Thoracic aorta (tissue), 2 donors: ENCODE data around the gene ARL2. TPM values are rescaled to one million over a fixed set of nuclear protein-coding genes. Genes with fewer than 3 reads are reported as not detected.
A peak's percentile ranks its signal among the peaks of the same experiment; 100 is the strongest.

Source experiments
- ATAC-seq: fragments of 150-250 bp; one replicate; pipeline ENCODE4 v1.8.0; 2017; ENCODE audit warnings: low read depth; ENCODE audit not compliant: insufficient number of reproducible peaks, low FRiP score
- DNase-seq: peaks from one replicate; pipeline ENCODE4 v3.0.0-alpha.2; 2020; ENCODE audit warnings: low spot score
- H3K27ac ChIP-seq, 2 donors: fragments of 200-600 bp; sonication (generic); 1 replicate in 1 of 2; 2 replicates in 1 of 2; pipeline ENCODE4 v1.5.1; 2016; ENCODE audit warnings: mild to moderate bottlenecking in 2 of 2, moderate library complexity in 2 of 2
- H3K27me3 ChIP-seq: fragments of 200-600 bp; sonication (generic); replicated peaks from 2 replicates; pipeline ENCODE4 v1.6.0; 2016; ENCODE audit warnings: mild to moderate bottlenecking; ENCODE audit not compliant: insufficient read depth
- H3K36me3 ChIP-seq: fragments of 200-600 bp; sonication (generic); one replicate; pipeline ENCODE4 v1.5.1; 2016
- H3K4me1 ChIP-seq, 2 donors: fragments of 200-600 bp; sonication (generic); 1 replicate in 1 of 2; 2 replicates in 1 of 2; pipeline versions ENCODE4 v1.5.1 to v1.6.0; 2016; ENCODE audit warnings: low read depth in 2 of 2, mild to moderate bottlenecking in 1 of 2; ENCODE audit not compliant: control insufficient read depth in 1 of 2
- H3K4me3 ChIP-seq: fragments of 200-600 bp; sonication (generic); 2 replicates; pipeline ENCODE4 v1.5.1; 2016; ENCODE audit warnings: mild to moderate bottlenecking
- H3K9me3 ChIP-seq: fragments of 200-600 bp; sonication (generic); 2 replicates; pipeline ENCODE4 v1.5.1; 2016
- total RNA-seq, 2 donors: library from RNA; depleted of rRNA; stranded (reverse); fragments of >200 nt; gene quantifications; one replicate each; pipeline versions ENCODE4 v1.1.0 to v1.2.3, GENCODE V29; 2016
- TF ChIP-seq, protein P1 (sequence below): fragments of 200-600 bp; sonication (generic); IDR thresholded peaks from one replicate; pipeline ENCODE4 v1.5.1; 2019; ENCODE audit warnings: antibody characterized with exemption

Gene ARL2
- total RNA-seq, 2 donors from 2014 or later, result 85.5 to 197 TPM

DNA sequence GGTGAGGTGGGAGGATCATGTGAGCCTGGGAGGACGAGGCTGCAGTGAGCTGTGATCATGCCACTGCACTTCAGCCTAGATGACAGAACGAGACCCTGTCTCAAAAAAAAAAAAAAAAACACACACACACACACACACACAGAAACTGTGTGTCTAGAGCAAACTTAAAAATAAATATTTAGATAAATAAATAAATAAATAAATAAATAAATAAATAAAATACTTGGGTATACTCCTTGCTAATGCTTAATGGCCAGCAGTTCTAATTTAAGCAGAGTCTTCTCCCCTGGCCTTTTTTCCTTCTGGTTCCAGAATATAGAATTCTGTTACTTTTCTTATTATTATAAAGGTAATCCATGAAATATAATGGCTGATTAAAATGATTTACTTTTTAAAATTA lies 5.1 kb upstream of the ARL2 start:
- Histone ChIP-seq H3K4me3 (no peak overlapping the region), H3K36me3 (no peaks in the 10 kb centered on the region), H3K4me1 (peaks cover 5 to 10% of the 10 kb centered on the region in 2 donors), H3K27ac (no peak overlapping the region), H3K27me3 (no peaks in the 10 kb centered on the region), H3K9me3 (no peaks in the 10 kb centered on the region)
- DNase-seq (no peak), ATAC-seq (no peak)
- TF ChIP-seq, protein P1, sequence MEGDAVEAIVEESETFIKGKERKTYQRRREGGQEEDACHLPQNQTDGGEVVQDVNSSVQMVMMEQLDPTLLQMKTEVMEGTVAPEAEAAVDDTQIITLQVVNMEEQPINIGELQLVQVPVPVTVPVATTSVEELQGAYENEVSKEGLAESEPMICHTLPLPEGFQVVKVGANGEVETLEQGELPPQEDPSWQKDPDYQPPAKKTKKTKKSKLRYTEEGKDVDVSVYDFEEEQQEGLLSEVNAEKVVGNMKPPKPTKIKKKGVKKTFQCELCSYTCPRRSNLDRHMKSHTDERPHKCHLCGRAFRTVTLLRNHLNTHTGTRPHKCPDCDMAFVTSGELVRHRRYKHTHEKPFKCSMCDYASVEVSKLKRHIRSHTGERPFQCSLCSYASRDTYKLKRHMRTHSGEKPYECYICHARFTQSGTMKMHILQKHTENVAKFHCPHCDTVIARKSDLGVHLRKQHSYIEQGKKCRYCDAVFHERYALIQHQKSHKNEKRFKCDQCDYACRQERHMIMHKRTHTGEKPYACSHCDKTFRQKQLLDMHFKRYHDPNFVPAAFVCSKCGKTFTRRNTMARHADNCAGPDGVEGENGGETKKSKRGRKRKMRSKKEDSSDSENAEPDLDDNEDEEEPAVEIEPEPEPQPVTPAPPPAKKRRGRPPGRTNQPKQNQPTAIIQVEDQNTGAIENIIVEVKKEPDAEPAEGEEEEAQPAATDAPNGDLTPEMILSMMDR, result no peak

DNA sequence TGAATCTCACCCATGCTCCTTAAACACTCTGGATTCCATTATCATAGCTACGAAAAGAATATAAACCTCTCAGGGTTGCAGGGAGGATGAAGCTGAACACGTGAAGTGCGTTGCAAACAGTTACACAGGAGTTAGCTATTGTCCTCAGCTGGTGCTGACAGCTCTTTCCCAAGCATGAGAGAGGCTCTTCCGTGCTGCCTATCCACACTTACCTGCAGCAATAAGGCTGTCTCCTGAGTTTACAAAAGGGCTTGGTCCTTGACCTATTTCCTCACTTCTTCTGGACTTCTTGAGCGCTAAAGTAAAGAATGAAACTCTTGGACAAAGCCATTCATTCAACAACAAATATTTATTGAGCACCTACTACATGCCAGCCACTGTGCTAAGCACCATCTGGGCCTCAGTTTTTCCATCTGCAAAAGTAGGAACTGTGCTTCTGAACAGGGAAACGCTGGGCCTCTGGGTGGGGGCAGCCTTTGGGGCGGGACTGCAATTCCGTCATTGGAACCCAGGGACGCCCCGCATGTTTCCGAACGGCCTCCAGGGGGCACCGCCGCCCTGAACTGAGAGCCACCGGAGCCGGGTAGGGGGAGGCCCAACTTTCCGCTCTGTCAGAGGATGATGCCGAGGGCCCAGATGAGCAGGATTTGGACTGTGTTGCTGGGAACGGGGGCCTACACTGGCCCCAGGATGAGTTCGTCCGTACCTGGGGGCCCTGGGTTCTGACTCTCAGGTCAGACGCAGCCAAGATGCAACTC lies 651 bp upstream of the ARL2 start:
- peak overlapping the region; percentile 81 for H3K4me3 ChIP-seq
- H3K9me3 ChIP-seq, result no peaks in the 10 kb centered on the region
- peaks cover 12 to 21% of the 10 kb centered on the region in 2 donors for H3K4me1 ChIP-seq
- H3K36me3 ChIP-seq, result no peaks in the 10 kb centered on the region
- TF ChIP-seq, protein P1, result peak; percentile 71
- H3K27me3 ChIP-seq, result no peaks in the 10 kb centered on the region
- ATAC-seq, result peak; percentile 91
- peak overlapping the region; percentile 95 to 100 for H3K27ac ChIP-seq
- DNase-seq, result peak; percentile 81

DNA sequence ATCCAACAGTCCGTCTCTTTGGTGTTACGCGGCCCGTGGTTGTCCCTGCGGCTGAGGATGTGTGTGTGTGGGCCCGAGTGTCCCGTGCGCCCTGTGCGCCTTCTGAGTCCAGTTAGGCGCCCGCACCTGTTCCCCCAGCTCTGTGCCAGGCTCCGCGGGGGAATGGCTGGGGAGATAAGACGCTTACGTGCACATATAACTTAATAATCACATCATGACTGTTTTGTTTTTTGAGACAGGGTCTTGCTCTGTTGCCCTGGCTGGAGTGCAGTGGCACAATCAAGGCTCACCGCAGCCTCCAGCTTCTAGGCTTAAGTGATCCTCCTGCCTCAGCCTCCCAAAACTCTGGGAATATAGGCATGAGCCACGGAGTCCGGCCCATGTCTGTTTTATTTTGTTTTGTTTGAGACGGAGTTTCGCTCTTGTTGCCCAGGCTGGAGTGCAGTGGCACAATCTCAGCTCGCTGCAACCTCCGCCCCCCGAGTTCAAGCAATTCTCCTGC lies 817 bp downstream of the ARL2 start:
- Histone ChIP-seq H3K27ac (peak overlapping the region; percentile 95 to 100), H3K4me3 (peak overlapping the region; percentile 81), H3K36me3 (peaks cover 8% of the 10 kb centered on the region), H3K9me3 (no peaks in the 10 kb centered on the region), H3K27me3 (no peaks in the 10 kb centered on the region), H3K4me1 (peaks cover 12 to 21% of the 10 kb centered on the region in 2 donors)
- DNase-seq, result no peak
- ATAC-seq, result no peak
- TF ChIP-seq, protein P1, result no peak

DNA sequence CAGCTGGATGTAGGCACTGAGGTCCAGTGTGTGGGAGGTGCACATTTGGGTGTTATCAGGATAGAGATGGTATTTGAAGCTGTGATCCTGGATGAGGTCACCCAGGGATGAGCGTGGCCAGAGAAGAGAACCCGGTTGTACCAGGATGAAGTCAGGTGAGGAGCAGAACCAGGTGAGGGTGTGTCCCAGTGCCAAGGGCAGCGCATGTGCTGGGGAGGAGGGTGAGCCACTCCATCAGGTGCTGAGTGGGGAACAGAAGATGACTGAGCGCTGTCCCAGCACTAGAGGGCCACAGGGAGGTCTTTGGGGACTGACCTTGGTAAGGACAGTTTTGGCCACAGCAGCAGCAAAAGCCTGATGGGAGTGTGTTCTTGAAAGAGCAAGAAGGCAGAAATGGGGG lies 2.7 kb downstream of the ARL2 start:
- Histone ChIP-seq H3K27ac (no peak overlapping the region), H3K4me1 (peaks cover 12 to 21% of the 10 kb centered on the region in 2 donors), H3K27me3 (no peaks in the 10 kb centered on the region), H3K36me3 (peaks cover 16% of the 10 kb centered on the region), H3K9me3 (no peaks in the 10 kb centered on the region), H3K4me3 (no peak overlapping the region)
- TF ChIP-seq, protein P1, result no peak
- DNase-seq (no peak), ATAC-seq (no peak)

DNA sequence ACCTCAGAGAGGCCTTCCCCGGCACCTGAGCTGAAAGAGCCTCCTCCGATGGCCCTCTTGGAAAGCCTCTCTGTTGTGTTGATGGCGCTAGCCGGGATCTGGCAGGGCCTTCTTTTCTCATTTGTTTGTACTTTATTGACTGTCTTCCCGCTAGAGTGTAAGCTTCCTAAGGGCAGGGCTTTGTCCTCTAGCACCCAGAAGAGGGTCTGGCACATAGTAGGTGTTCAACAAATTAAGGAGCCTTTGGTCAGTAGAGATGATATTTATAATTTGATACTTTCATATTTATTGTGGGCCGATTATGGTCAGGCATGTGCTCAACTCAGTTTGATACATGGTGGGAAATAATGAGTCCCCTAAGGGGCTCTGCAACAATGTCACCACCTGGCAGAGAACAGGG lies 4.0 kb downstream of the ARL2 start:
- Histone ChIP-seq H3K36me3 (peaks cover 20% of the 10 kb centered on the region), H3K4me1 (peaks cover 12 to 19% of the 10 kb centered on the region in 2 donors), H3K27me3 (no peaks in the 10 kb centered on the region), H3K4me3 (no peak overlapping the region), H3K9me3 (no peaks in the 10 kb centered on the region), H3K27ac (no peak overlapping the region)
- DNase-seq (no peak), ATAC-seq (no peak)
- TF ChIP-seq, protein P1, result no peak
